Liver (tissue), 9 donors: ENCODE measurements around the gene ILDR2. TPM values are rescaled to one million over a fixed set of nuclear protein-coding genes. Genes with fewer than 3 reads are reported as not detected.

Source experiments
- DNase-seq: peaks from one replicate; pipeline ENCODE4 v3.0.0-alpha.2; 2017; ENCODE audit warnings: low spot score
- H3K27ac ChIP-seq, 2 donors: one replicate each; pipeline ENCODE4 v1.7.0; 2013; ENCODE audit warnings: inconsistent platforms in 2 of 2, low read length in 2 of 2, control low read depth in 1 of 2, low read depth in 1 of 2, mild to moderate bottlenecking in 1 of 2
- H3K27me3 ChIP-seq, 4 donors: one replicate each; pipeline versions ENCODE4 v1.6.1 to v1.7.0; 2013; ENCODE audit warnings: low read length in 3 of 4, inconsistent platforms in 1 of 4, mild to moderate bottlenecking in 1 of 4, moderate library complexity in 1 of 4; ENCODE audit not compliant: control insufficient read depth in 4 of 4, insufficient read depth in 4 of 4
- H3K36me3 ChIP-seq, 4 donors: one replicate each; pipeline versions ENCODE4 v1.6.1 to v1.7.0; 2013; ENCODE audit warnings: low read length in 3 of 4, mild to moderate bottlenecking in 3 of 4, low read depth in 1 of 4, moderate library complexity in 1 of 4; ENCODE audit not compliant: control insufficient read depth in 4 of 4, insufficient read depth in 3 of 4
- H3K4me1 ChIP-seq, 4 donors: one replicate each; pipeline versions ENCODE4 v1.6.1 to v1.7.0; 2013; ENCODE audit warnings: low read length in 3 of 4, mild to moderate bottlenecking in 3 of 4, moderate library complexity in 1 of 4; ENCODE audit not compliant: control insufficient read depth in 4 of 4, insufficient read depth in 4 of 4
- H3K4me3 ChIP-seq, 3 donors: one replicate each; pipeline versions ENCODE4 v1.6.1 to v1.7.0; 2013; ENCODE audit warnings: low read length in 3 of 3, control low read depth in 1 of 3, low read depth in 1 of 3, mild to moderate bottlenecking in 1 of 3
- H3K9ac ChIP-seq, 2 donors: one replicate each; pipeline ENCODE4 v1.7.0; 2013; ENCODE audit warnings: low read length in 2 of 2, mild to moderate bottlenecking in 2 of 2, moderate library complexity in 2 of 2, control low read depth in 1 of 2, low read depth in 1 of 2
- H3K9me3 ChIP-seq, 4 donors: one replicate each; pipeline versions ENCODE4 v1.6.1 to v1.7.0; 2013; ENCODE audit warnings: low read length in 3 of 4; ENCODE audit not compliant: control insufficient read depth in 4 of 4
- ATF3 ChIP-seq: IDR thresholded peaks from 2 replicates; pipeline ENCODE4 v1.6.1; 2016; ENCODE audit warnings: antibody characterized with exemption
- CTCF ChIP-seq: fragments of 150-350 bp; IDR thresholded peaks from 2 replicates; pipeline ENCODE4 v1.5.1; 2017; ENCODE audit warnings: improper control_type of control experiment, low read depth, low read length; ENCODE audit not compliant: missing input control
- EGR1 ChIP-seq, 2 donors: IDR thresholded peaks; 2 replicates each; pipeline ENCODE4 v1.6.1; 2016 to 2018; ENCODE audit warnings: antibody characterized with exemption in 2 of 2, low read depth in 2 of 2
- FOXA1 ChIP-seq: IDR thresholded peaks from 2 replicates; pipeline ENCODE4 v1.6.1; 2016; ENCODE audit warnings: antibody characterized with exemption
- FOXA2 ChIP-seq: IDR thresholded peaks from 2 replicates; pipeline ENCODE4 v1.6.1; 2016; ENCODE audit warnings: antibody characterized with exemption
- GABPA ChIP-seq, 2 donors: IDR thresholded peaks in 1 of 2; conservative IDR thresholded peaks in 1 of 2; 2 replicates each; pipeline ENCODE4 v1.6.1; 2016; ENCODE audit warnings: antibody characterized with exemption in 2 of 2, mild to moderate bottlenecking in 1 of 2, moderate library complexity in 1 of 2
- HNF4A ChIP-seq, 2 donors: conservative IDR thresholded peaks; 2 replicates each; pipeline ENCODE4 v1.6.1; 2016; ENCODE audit warnings: antibody characterized with exemption in 2 of 2, mild to moderate bottlenecking in 2 of 2
- HNF4G ChIP-seq: IDR thresholded peaks from 2 replicates; pipeline ENCODE4 v1.6.1; 2016; ENCODE audit warnings: antibody characterized with exemption
- JUND ChIP-seq, 2 donors: IDR thresholded peaks; 2 replicates each; pipeline ENCODE4 v1.6.1; 2016; ENCODE audit warnings: antibody characterized with exemption in 2 of 2
- MAX ChIP-seq: IDR thresholded peaks from 2 replicates; pipeline ENCODE4 v1.6.1; 2016; ENCODE audit warnings: antibody characterized with exemption
- NR2F2 ChIP-seq: IDR thresholded peaks from 2 replicates; pipeline ENCODE4 v1.6.1; 2016; ENCODE audit warnings: antibody characterized with exemption
- RAD21 ChIP-seq, 2 donors: IDR thresholded peaks; 2 replicates each; pipeline ENCODE4 v1.6.1; 2016; ENCODE audit warnings: antibody characterized with exemption in 2 of 2, mild to moderate bottlenecking in 2 of 2
- REST ChIP-seq: IDR thresholded peaks from 2 replicates; pipeline ENCODE4 v1.6.1; 2016; ENCODE audit warnings: antibody characterized with exemption, mild to moderate bottlenecking
- RXRA ChIP-seq, 2 donors: IDR thresholded peaks; 2 replicates each; pipeline ENCODE4 v1.6.1; 2017 to 2018; ENCODE audit warnings: antibody characterized with exemption in 2 of 2, mild to moderate bottlenecking in 1 of 2
- SP1 ChIP-seq: IDR thresholded peaks from 2 replicates; pipeline ENCODE4 v1.6.1; 2018; ENCODE audit warnings: antibody characterized with exemption, mild to moderate bottlenecking
- TAF1 ChIP-seq: conservative IDR thresholded peaks from 2 replicates; pipeline ENCODE4 v1.6.1; 2016; ENCODE audit warnings: antibody characterized with exemption, mild to moderate bottlenecking
- YY1 ChIP-seq: IDR thresholded peaks from 2 replicates; pipeline ENCODE4 v1.6.1; 2016; ENCODE audit warnings: antibody characterized with exemption, mild to moderate bottlenecking
- ZBTB33 ChIP-seq: IDR thresholded peaks from 2 replicates; pipeline ENCODE4 v1.6.1; 2016; ENCODE audit warnings: antibody characterized with exemption
- WGBS: extraction: QIAGEN DNeasy Blood & Tissue Kit; methylation state at CpG from one replicate; pipeline ENCODE4 v1.1.7; 2013; 5-methylcytosine and 5-hydroxymethylcytosine counted together
- polyA plus RNA-seq, 2 donors: library from polyadenylated mRNA; stranded (reverse) in 1 of 2; unstranded in 1 of 2; fragments of 200-250 nt in 1 of 2; fragments of >200 nt in 1 of 2; fragmentation: Nextera tagmentation in 1 of 2; extraction: Ambion mirVana in 1 of 2; gene quantifications; one replicate each; pipeline versions ENCODE4 v1.2.1 to v1.2.3, GENCODE V29; 2013 to 2015
- total RNA-seq, 2 donors: library from RNA; depleted of rRNA; stranded (reverse); fragments of >200 nt; gene quantifications; one replicate each; pipeline ENCODE4 v1.2.3, GENCODE V29; 2014
- donor health status: healthy.
- donor health status: healthy.
- donor health status: healthy.
- donor health status: healthy.
- donor health status: healthy.

ILDR2 gene
- total and polyA plus RNA-seq, 4 donors: 0.09 to 7.4 (median 0.44) TPM

GRCh38 chr1:166875734-166876539 lies 99.4 kb downstream of the ILDR2 start, which contains the start of gene TADA1:
Gene TADA1, minus strand, starts transcription at chr1:166876264. Its CDS starts 31 bp downstream, at chr1:166876233.
- Histone ChIP-seq H3K27ac (peak within 1 kb of the TSS; percentile 93 to 98), H3K36me3 (no peaks in the 10 kb centered on the region), H3K4me3 (peak within 1 kb of the TSS; percentile 72 to 94 (median 94)), H3K27me3 (no peaks in the 10 kb centered on the region), H3K9me3 (no peaks in the 10 kb centered on the region), H3K4me1 (peaks cover 6 to 56% (median 34%) of the 10 kb centered on the region in 4 donors), H3K9ac (peak within 1 kb of the TSS; percentile 75 to 84)
- under 1% methylated on average over 84 of the region's 84 CpGs for whole genome bisulfite sequencing
- TF ChIP-seq REST (peak; percentile 87), TAF1 (peak; percentile 95), HNF4G (no peak), YY1 (peak; percentile 96), CTCF (no peak), JUND (IDR thresholded peaks at IDR 0.05) (peak; percentile 43 to 63), RXRA (IDR thresholded peaks at IDR 0.05) (peak; percentile 80), GABPA (IDR thresholded peaks at IDR 0.05 in 1 of 2, conservative IDR thresholded peaks at IDR 0.05 in 1 of 2) (peak in 1 of 2 donors; percentile 75), MAX (peak; percentile 92), ATF3 (peak; percentile 27), SP1 (peak; percentile 88), FOXA1 (peak; percentile 53), ZBTB33 (peak; percentile 92), HNF4A (conservative IDR thresholded peaks at IDR 0.05) (peak; percentile 55 to 66), NR2F2 (peak; percentile 61), EGR1 (IDR thresholded peaks at IDR 0.05; ENCODE audit: low read depth in 2 of 2) (peak in 1 of 2 donors; percentile 50), RAD21 (IDR thresholded peaks at IDR 0.05) (peak; percentile 65 to 66), FOXA2 (peak; percentile 36)
- DNase-seq: peak; percentile 97
